ENCODE measurements around the gene BIN1.
A peak's percentile ranks its signal among the peaks of the same experiment; 100 is the strongest.

GRCh38 chr2:127067620-127068350, 39.2 kb downstream of the BIN1 start:
- TF ChIP-seq, protein P1, sequence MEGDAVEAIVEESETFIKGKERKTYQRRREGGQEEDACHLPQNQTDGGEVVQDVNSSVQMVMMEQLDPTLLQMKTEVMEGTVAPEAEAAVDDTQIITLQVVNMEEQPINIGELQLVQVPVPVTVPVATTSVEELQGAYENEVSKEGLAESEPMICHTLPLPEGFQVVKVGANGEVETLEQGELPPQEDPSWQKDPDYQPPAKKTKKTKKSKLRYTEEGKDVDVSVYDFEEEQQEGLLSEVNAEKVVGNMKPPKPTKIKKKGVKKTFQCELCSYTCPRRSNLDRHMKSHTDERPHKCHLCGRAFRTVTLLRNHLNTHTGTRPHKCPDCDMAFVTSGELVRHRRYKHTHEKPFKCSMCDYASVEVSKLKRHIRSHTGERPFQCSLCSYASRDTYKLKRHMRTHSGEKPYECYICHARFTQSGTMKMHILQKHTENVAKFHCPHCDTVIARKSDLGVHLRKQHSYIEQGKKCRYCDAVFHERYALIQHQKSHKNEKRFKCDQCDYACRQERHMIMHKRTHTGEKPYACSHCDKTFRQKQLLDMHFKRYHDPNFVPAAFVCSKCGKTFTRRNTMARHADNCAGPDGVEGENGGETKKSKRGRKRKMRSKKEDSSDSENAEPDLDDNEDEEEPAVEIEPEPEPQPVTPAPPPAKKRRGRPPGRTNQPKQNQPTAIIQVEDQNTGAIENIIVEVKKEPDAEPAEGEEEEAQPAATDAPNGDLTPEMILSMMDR (IDR thresholded peaks at IDR 0.05) = peak; percentile 83
- TF ChIP-seq EZH2 (IDR thresholded peaks at IDR 0.05; ENCODE audit: borderline replicate concordance, insufficient read depth, low read depth, low read length, poor library complexity, severe bottlenecking) = no peak
